IPS-15b (cell line): Measurements from ENCODE around the gene CYS1.
A peak's percentile ranks its signal among the peaks of the same experiment; 100 is the strongest.
"Not testable (repeated sequence)": the region's sequence is repeated elsewhere in the genome, so short reads cannot be mapped to it uniquely, and the experiment has no call there.

Experiments used
- H3K27me3 ChIP-seq: one replicate; pipeline ENCODE4 v1.6.1; 2013; ENCODE audit warnings: low read length; ENCODE audit not compliant: control insufficient read depth, insufficient read depth
- H3K36me3 ChIP-seq: one replicate; pipeline ENCODE4 v1.6.1; 2013; ENCODE audit warnings: low read length; ENCODE audit not compliant: control insufficient read depth, insufficient read depth
- H3K4me1 ChIP-seq: one replicate; pipeline ENCODE4 v1.6.1; 2013; ENCODE audit warnings: mild to moderate bottlenecking, low read length; ENCODE audit not compliant: control insufficient read depth, insufficient read depth
- H3K4me3 ChIP-seq: one replicate; pipeline ENCODE4 v1.5.1; 2013; ENCODE audit warnings: low read depth, low read length
- H3K9ac ChIP-seq: one replicate; pipeline ENCODE4 v1.6.1; 2013; ENCODE audit warnings: low read depth, mild to moderate bottlenecking, low read length
- H3K9me3 ChIP-seq: one replicate; pipeline ENCODE4 v1.6.1; 2013; ENCODE audit warnings: mild to moderate bottlenecking, low read length; ENCODE audit not compliant: control insufficient read depth, insufficient read depth

The CYS1 gene

GRCh38 chr2:10030798-10031197 is 49.4 kb downstream of the CYS1 start:
- not testable (repeated sequence) for H3K4me3 ChIP-seq, H3K9ac ChIP-seq, H3K36me3 ChIP-seq, H3K27me3 ChIP-seq, H3K9me3 ChIP-seq, H3K4me1 ChIP-seq

- H3K9me3 ChIP-seq, result no peaks in the 10 kb centered on the region
- H3K4me1 ChIP-seq, result peaks cover 6% of the 10 kb centered on the region
- no peaks in the 10 kb centered on the region for H3K27me3 ChIP-seq
- H3K36me3 ChIP-seq, result no peaks in the 10 kb centered on the region
- H3K9ac ChIP-seq, result no peak overlapping the region
- H3K4me3 ChIP-seq, result no peak overlapping the region
These were observed 49.9 kb downstream of the CYS1 start for GRCh38 chr2:10030311-10030736.

- Histone ChIP-seq H3K9ac (no peak overlapping the region), H3K4me3 (no peak overlapping the region), H3K9me3 (no peaks in the 10 kb centered on the region), H3K36me3 (no peaks in the 10 kb centered on the region), H3K4me1 (peaks cover 6% of the 10 kb centered on the region), H3K27me3 (no peaks in the 10 kb centered on the region)
These were observed 50.4 kb downstream of the CYS1 start for GRCh38 chr2:10029875-10030223.

- no peak overlapping the region for H3K9ac ChIP-seq
- H3K27me3 ChIP-seq, result no peaks in the 10 kb centered on the region
- no peaks in the 10 kb centered on the region for H3K36me3 ChIP-seq
- no peaks in the 10 kb centered on the region for H3K9me3 ChIP-seq
- peak overlapping the region; percentile 30 for H3K4me3 ChIP-seq
- H3K4me1 ChIP-seq, result peaks cover 6% of the 10 kb centered on the region
These were observed 51.0 kb downstream of the CYS1 start for GRCh38 chr2:10028988-10029874.

GRCh38 chr2:10028407-10028987 is 51.7 kb downstream of the CYS1 start:
- no peaks in the 10 kb centered on the region for H3K36me3 ChIP-seq
- no peaks in the 10 kb centered on the region for H3K27me3 ChIP-seq
- peak overlapping the region; percentile 30 for H3K4me3 ChIP-seq
- peaks cover 6% of the 10 kb centered on the region for H3K4me1 ChIP-seq
- no peaks in the 10 kb centered on the region for H3K9me3 ChIP-seq
- no peak overlapping the region for H3K9ac ChIP-seq

- Histone ChIP-seq H3K9me3 (no peaks in the 10 kb centered on the region), H3K27me3 (no peaks in the 10 kb centered on the region), H3K36me3 (no peaks in the 10 kb centered on the region), H3K9ac (no peak overlapping the region), H3K4me3 (no peak overlapping the region), H3K4me1 (peaks cover 6% of the 10 kb centered on the region)
These were observed 52.4 kb downstream of the CYS1 start for GRCh38 chr2:10027660-10028330.

GRCh38 chr2:10026940-10027569 is 53.2 kb downstream of the CYS1 start:
- H3K36me3 ChIP-seq, result no peaks in the 10 kb centered on the region
- no peak overlapping the region for H3K4me3 ChIP-seq
- no peaks in the 10 kb centered on the region for H3K27me3 ChIP-seq
- no peak overlapping the region for H3K9ac ChIP-seq
- peaks cover 6% of the 10 kb centered on the region for H3K4me1 ChIP-seq
- no peaks in the 10 kb centered on the region for H3K9me3 ChIP-seq

- Histone ChIP-seq H3K27me3 (no peaks in the 10 kb centered on the region), H3K4me1 (peaks cover under 1% of the 10 kb centered on the region), H3K9ac (no peak overlapping the region), H3K4me3 (no peak overlapping the region), H3K9me3 (no peaks in the 10 kb centered on the region), H3K36me3 (no peaks in the 10 kb centered on the region)
These were observed 57.1 kb downstream of the CYS1 start for GRCh38 chr2:10022966-10023662.

- Histone ChIP-seq H3K36me3 (no peaks in the 10 kb centered on the region), H3K9me3 (no peaks in the 10 kb centered on the region), H3K4me1 (no peaks in the 10 kb centered on the region), H3K9ac (no peak overlapping the region), H3K27me3 (no peaks in the 10 kb centered on the region), H3K4me3 (no peak overlapping the region)
These were observed 57.8 kb downstream of the CYS1 start for GRCh38 chr2:10022445-10022844.

GRCh38 chr2:10022041-10022421 is 58.2 kb downstream of the CYS1 start:
- Histone ChIP-seq H3K9me3 (no peaks in the 10 kb centered on the region), H3K4me1 (no peaks in the 10 kb centered on the region), H3K4me3 (no peak overlapping the region), H3K9ac (no peak overlapping the region), H3K36me3 (no peaks in the 10 kb centered on the region), H3K27me3 (no peaks in the 10 kb centered on the region)

- H3K9me3 ChIP-seq, result no peaks in the 10 kb centered on the region
- H3K9ac ChIP-seq, result no peak overlapping the region
- H3K4me3 ChIP-seq, result no peak overlapping the region
- H3K27me3 ChIP-seq, result no peaks in the 10 kb centered on the region
- no peaks in the 10 kb centered on the region for H3K36me3 ChIP-seq
- H3K4me1 ChIP-seq, result no peaks in the 10 kb centered on the region
These were observed 60.4 kb downstream of the CYS1 start for GRCh38 chr2:10019602-10020400.
